HepG2 (cell line): Measurements from ENCODE around the gene CPT1C. TPM values are rescaled to one million over a fixed set of nuclear protein-coding genes. Genes with fewer than 3 reads are reported as not detected.

Experiments
- ATAC-seq: fragments of 200-7000 bp; cut with Tn5 transposase; 3 replicates; pipeline ENCODE4 v1.9.1; 2020; ENCODE audit warnings: mild to moderate bottlenecking, moderate library complexity
- BruUV-seq: library from RNA; stranded (reverse); fragments of 400-500 nt; replicated peaks from 2 replicates; lab custom pipeline; 2021; lab: Mats Ljungman, UMichigan
- CTCF ChIA-PET: fragments of 300-600 bp; formaldehyde crosslinking; extraction: SDS; loops from one replicate; lab custom pipeline; 2021; ENCODE audit warnings: low total read pairs, inconsistent platforms, low intra/inter-chr PET ratio; lab: Yijun Ruan, JAX
- POLR2A ChIA-PET: fragments of 350-600 bp; sonication (Branson Sonifier 250); formaldehyde crosslinking; loops from one replicate; lab custom pipeline; 2020; ENCODE audit warnings: antibody characterized with exemption, inconsistent platforms; lab: Yijun Ruan, JAX
- DNase-seq: peaks from one replicate; pipeline ENCODE4 v3.0.0-alpha.2; 2015; ENCODE audit warnings: low spot score
- FAIRE-seq: peaks from 3 replicates; lab custom pipeline; 2011; peaks lifted over from hg19 to GRCh38; lab: Jason Lieb, UNC
- H2AFZ ChIP-seq: one replicate; pipeline ENCODE4 v1.6.1; 2011; ENCODE audit warnings: low read length, inconsistent platforms
- H3K27ac ChIP-seq: fragments of 300-600 bp; 3 replicates; pipeline ENCODE4 v1.8.0; 2011; ENCODE audit warnings: mixed run types, mild to moderate bottlenecking, mixed read lengths, low read length, inconsistent platforms; ENCODE audit not compliant: insufficient read depth; ENCODE audit errors: extremely low read length
- H3K27me3 ChIP-seq, 2 experiments: fragments of 200-600 bp in 1 of 2; 2 replicates in 1 of 2; 3 replicates in 1 of 2; pipeline versions ENCODE4 v1.6.0 to v1.8.0; 2011; ENCODE audit warnings: low read length in 2 of 2, mild to moderate bottlenecking in 2 of 2, moderate library complexity in 2 of 2, inconsistent platforms in 1 of 2; ENCODE audit not compliant: insufficient read depth in 2 of 2, control insufficient read depth in 1 of 2
- H3K36me3 ChIP-seq, 2 experiments: fragments of 200-600 bp in 1 of 2; replicated peaks in 1 of 2; 2 replicates in 1 of 2; 3 replicates in 1 of 2; pipeline versions ENCODE4 v1.5.1 to v1.8.0; 2011; ENCODE audit warnings: low read length in 2 of 2, inconsistent platforms in 1 of 2; ENCODE audit not compliant: insufficient read depth in 2 of 2, control insufficient read depth in 1 of 2
- H3K4me1 ChIP-seq: 2 replicates; pipeline ENCODE4 v1.5.1; 2012; ENCODE audit warnings: low read length, inconsistent platforms; ENCODE audit not compliant: insufficient read depth
- H3K4me2 ChIP-seq: 2 replicates; pipeline ENCODE4 v1.6.0; 2011; ENCODE audit warnings: low read depth, low read length, inconsistent platforms
- H3K4me3 ChIP-seq, 3 experiments: fragments of 200-600 bp in 1 of 3; sonication (generic), shearing (Covaris generic) in 1 of 3; replicated peaks in 1 of 3; 2 replicates each; pipeline ENCODE4 v1.5.1; 2011 to 2016; ENCODE audit warnings: low read length in 3 of 3, inconsistent platforms in 2 of 3, low read depth in 2 of 3, mild to moderate bottlenecking in 2 of 3, control low read depth in 1 of 3, mixed read lengths in 1 of 3; ENCODE audit not compliant: insufficient read depth in 1 of 3
- H3K79me2 ChIP-seq: one replicate; pipeline ENCODE4 v1.6.1; 2011; ENCODE audit warnings: low read length, inconsistent platforms; ENCODE audit not compliant: insufficient read depth
- H3K9ac ChIP-seq: 2 replicates; pipeline ENCODE4 v1.6.0; 2011; ENCODE audit warnings: mild to moderate bottlenecking, low read depth, low read length, inconsistent platforms; ENCODE audit not compliant: insufficient read depth
- H3K9me3 ChIP-seq: 2 replicates; pipeline ENCODE4 v1.5.1; 2012; ENCODE audit warnings: mild to moderate bottlenecking, low read length
- H4K20me1 ChIP-seq: 2 replicates; pipeline ENCODE4 v1.6.0; 2011; ENCODE audit warnings: inconsistent platforms, mild to moderate bottlenecking, low read length, moderate library complexity; ENCODE audit not compliant: insufficient read depth
- CSRNP2 ChIP-seq: sonication (generic); formaldehyde crosslinking; conservative IDR thresholded peaks from 2 replicates; pipeline ENCODE4 v1.8.0; 2022; ENCODE audit warnings: low read depth, missing genetic modification reagents
- DPF2 ChIP-seq: sonication (generic); formaldehyde crosslinking; IDR thresholded peaks from 2 replicates; pipeline ENCODE4 v1.4.0; 2020; ENCODE audit warnings: mild to moderate bottlenecking, low read depth, missing genetic modification reagents, borderline replicate concordance
- FOXA3 ChIP-seq: IDR thresholded peaks from 2 replicates; pipeline ENCODE4 v1.6.1; 2016; ENCODE audit warnings: missing genetic modification reagents, missing compliant biosample characterization
- GABPB1 ChIP-seq: IDR thresholded peaks from 2 replicates; pipeline ENCODE4 v1.6.1; 2016; ENCODE audit warnings: mild to moderate bottlenecking, missing genetic modification reagents, moderate library complexity, missing compliant biosample characterization
- KDM3A ChIP-seq: IDR thresholded peaks from 2 replicates; pipeline ENCODE4 v1.6.1; 2018; ENCODE audit warnings: low read depth, missing compliant biosample characterization
- MEF2D ChIP-seq: sonication (generic); formaldehyde crosslinking; IDR thresholded peaks from 2 replicates; pipeline ENCODE4 v1.5.1; 2020; ENCODE audit warnings: mild to moderate bottlenecking, missing genetic modification reagents
- MTF1 ChIP-seq: sonication (generic); formaldehyde crosslinking; IDR thresholded peaks from 2 replicates; pipeline ENCODE4 v1.5.0; 2020; ENCODE audit warnings: missing genetic modification reagents
- MXD3 ChIP-seq: IDR thresholded peaks from 2 replicates; pipeline ENCODE4 v1.6.1; 2016; ENCODE audit warnings: mild to moderate bottlenecking, missing biosample characterization, missing genetic modification reagents
- NFYC ChIP-seq: IDR thresholded peaks from 2 replicates; pipeline ENCODE4 v1.6.1; 2016; ENCODE audit warnings: missing genetic modification reagents, missing compliant biosample characterization
- PTBP1 ChIP-seq: fragments of 200-400 bp; formaldehyde crosslinking; IDR thresholded peaks from 2 replicates; pipeline ENCODE4 v1.6.1; 2018; ENCODE audit warnings: low read length, low read depth; ENCODE audit not compliant: poor library complexity, severe bottlenecking
- SALL2 ChIP-seq: sonication (generic); formaldehyde crosslinking; IDR thresholded peaks from 2 replicates; pipeline ENCODE4 v1.8.1; 2023; ENCODE audit warnings: mild to moderate bottlenecking, missing genetic modification reagents, inconsistent platforms
- SETDB1 ChIP-seq: sonication (generic); formaldehyde crosslinking; IDR thresholded peaks from 2 replicates; pipeline ENCODE4 v1.5.1; 2020; ENCODE audit warnings: missing genetic modification reagents, mild to moderate bottlenecking, borderline replicate concordance
- SIX1 ChIP-seq: sonication (generic); formaldehyde crosslinking; IDR thresholded peaks from 2 replicates; pipeline ENCODE4 v1.4.0; 2020; ENCODE audit warnings: missing genetic modification reagents, borderline replicate concordance
- SOX6 ChIP-seq, 2 experiments: fragments of 450-650 bp in 1 of 2; sonication (generic) in 1 of 2; formaldehyde crosslinking in 1 of 2; IDR thresholded peaks; 2 replicates each; pipeline versions ENCODE4 v1.4.0 to v1.6.1; 2017 to 2020; ENCODE audit warnings: antibody characterized with exemption in 1 of 2, mild to moderate bottlenecking in 1 of 2, missing genetic modification reagents in 1 of 2
- SRF ChIP-seq: IDR thresholded peaks from 2 replicates; pipeline ENCODE4 v1.6.1; 2011; ENCODE audit warnings: mild to moderate bottlenecking, low read depth, low read length, moderate library complexity
- TOE1 ChIP-seq: sonication (generic); formaldehyde crosslinking; IDR thresholded peaks from 2 replicates; pipeline ENCODE4 v1.4.0; 2020; ENCODE audit warnings: mild to moderate bottlenecking, missing genetic modification reagents
- ZNF597 ChIP-seq: sonication (generic); formaldehyde crosslinking; IDR thresholded peaks from 2 replicates; pipeline ENCODE4 v1.5.0; 2020; ENCODE audit warnings: missing genetic modification reagents
- ZNF776 ChIP-seq: sonication (generic); formaldehyde crosslinking; IDR thresholded peaks from 2 replicates; pipeline ENCODE4 v1.4.0; 2020; ENCODE audit warnings: mild to moderate bottlenecking, missing genetic modification reagents
- WGBS: methylation state at CpG from one replicate; pipeline ENCODE4 v1.1.6; 2017; ENCODE audit warnings: low lambda C conversion rate; 5-methylcytosine and 5-hydroxymethylcytosine counted together
- in situ Hi-C: cut with HindIII; loops from 2 replicates; pipeline ENCODE4 v1.10.0; 2017; ENCODE audit warnings: low pct_unique_long_range_greater_than_20kb; ENCODE audit not compliant: extremely low pct_ligation_motif_present
- intact Hi-C: fragments of 100-400 bp; cut with micrococcal nuclease; formaldehyde crosslinking; loops from one replicate; pipeline ENCODE4 v1.10.0; 2022; ENCODE audit not compliant: unreplicated experiment
- polyA plus RNA-seq, 8 experiments: library from polyadenylated mRNA; depleted of rRNA in 3 of 8; stranded (reverse) in 7 of 8; unstranded in 1 of 8; fragments of >200 nt; fragmentation: Illumina TruSeq in 4 of 8; extraction: Trizol in 4 of 8; gene quantifications; 2 replicates each; pipeline versions ENCODE4 v1.2.1 to v1.2.3, GENCODE V29; 2011 to 2016; ENCODE audit warnings: low read depth in 4 of 8, missing spikeins in 1 of 8, mixed read lengths in 1 of 8; ENCODE audit not compliant: insufficient read depth in 1 of 8
- total RNA-seq, 5 experiments: library from RNA; depleted of rRNA; stranded (reverse); fragments of >200 nt; fragmentation: Illumina TruSeq; extraction: Trizol; gene quantifications; 2 replicates each; pipeline ENCODE4 v1.2.3, GENCODE V29; 2016; ENCODE audit warnings: low read depth in 1 of 5
- TF ChIP-seq, protein P1 (sequence below): sonication (generic); formaldehyde crosslinking; IDR thresholded peaks from 2 replicates; pipeline ENCODE4 v1.8.0; 2022; ENCODE audit warnings: mild to moderate bottlenecking, missing genetic modification reagents, moderate library complexity
- TF ChIP-seq, protein P2 (sequence below): sonication (generic); formaldehyde crosslinking; IDR thresholded peaks from 2 replicates; pipeline ENCODE4 v1.4.0; 2020; ENCODE audit warnings: mild to moderate bottlenecking, missing genetic modification reagents

The CPT1C gene
- total and polyA plus RNA-seq, 2 of the 13 experiments (the other 11 are each of a cell fraction or from before 2014, with no cell fraction given): 0.18 TPM; not detected in 1

GRCh38 chr19:49744946-49745381 is 54.0 kb downstream of the CPT1C start:
- no peaks in the 10 kb centered on the region for H3K36me3 ChIP-seq
- in situ Hi-C loops (no loop called here), intact Hi-C loops (no loop called here)
- no TSS peak for BruUV-seq
- no peaks in the 10 kb centered on the region; a peak in 1 of 5 replicates for H3K27me3 ChIP-seq
- CTCF ChIA-PET: no interaction called here
- no peaks in the 10 kb centered on the region for H3K9me3 ChIP-seq
- H3K27ac ChIP-seq: no peak overlapping the region
- WGBS: 72% methylated on average over 20 of the region's 23 CpGs
- POLR2A ChIA-PET: no interaction called here
- no peak for ATAC-seq
- no peak for DNase-seq
- no peak overlapping the region for H2AFZ ChIP-seq
- no peaks in the 10 kb centered on the region for H3K79me2 ChIP-seq
- H3K4me3 ChIP-seq: no peak overlapping the region
- no peak overlapping the region for H3K9ac ChIP-seq
- H4K20me1 ChIP-seq: no peaks in the 10 kb centered on the region
- TF ChIP-seq SIX1 (CRISPR knock-in tag) (no peak), SALL2 (CRISPR knock-in tag) (no peak), DPF2 (no peak), ZNF776 (CRISPR knock-in tag) (no peak), MEF2D (CRISPR knock-in tag) (no peak), NFYC (CRISPR knock-in tag) (peak; percentile 33; the same call in 1 of the 2 replicates), PTBP1 (no peak), FOXA3 (no peak), SETDB1 (CRISPR knock-in tag) (no peak), ZNF597 (CRISPR knock-in tag) (no peak), MTF1 (no peak), GABPB1 (CRISPR knock-in tag) (peak; percentile 32; the same call in 1 of the 2 replicates), TOE1 (CRISPR knock-in tag) (no peak), CSRNP2 (CRISPR knock-in tag) (no peak), MXD3 (CRISPR knock-in tag) (no peak), KDM3A (CRISPR knock-in tag) (no peak), SRF (peak; percentile 92), SOX6 (IDR thresholded peaks at IDR 0.05) (no peak), SOX6 (CRISPR knock-in tag; IDR thresholded peaks at IDR 0.05) (no peak)
- TF ChIP-seq, protein P1, sequence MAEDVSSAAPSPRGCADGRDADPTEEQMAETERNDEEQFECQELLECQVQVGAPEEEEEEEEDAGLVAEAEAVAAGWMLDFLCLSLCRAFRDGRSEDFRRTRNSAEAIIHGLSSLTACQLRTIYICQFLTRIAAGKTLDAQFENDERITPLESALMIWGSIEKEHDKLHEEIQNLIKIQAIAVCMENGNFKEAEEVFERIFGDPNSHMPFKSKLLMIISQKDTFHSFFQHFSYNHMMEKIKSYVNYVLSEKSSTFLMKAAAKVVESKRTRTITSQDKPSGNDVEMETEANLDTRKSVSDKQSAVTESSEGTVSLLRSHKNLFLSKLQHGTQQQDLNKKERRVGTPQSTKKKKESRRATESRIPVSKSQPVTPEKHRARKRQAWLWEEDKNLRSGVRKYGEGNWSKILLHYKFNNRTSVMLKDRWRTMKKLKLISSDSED: no peak
- TF ChIP-seq, protein P2, sequence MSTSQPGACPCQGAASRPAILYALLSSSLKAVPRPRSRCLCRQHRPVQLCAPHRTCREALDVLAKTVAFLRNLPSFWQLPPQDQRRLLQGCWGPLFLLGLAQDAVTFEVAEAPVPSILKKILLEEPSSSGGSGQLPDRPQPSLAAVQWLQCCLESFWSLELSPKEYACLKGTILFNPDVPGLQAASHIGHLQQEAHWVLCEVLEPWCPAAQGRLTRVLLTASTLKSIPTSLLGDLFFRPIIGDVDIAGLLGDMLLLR (CRISPR knock-in tag): no peak
- no peak for FAIRE-seq
- peaks cover 12% of the 10 kb centered on the region for H3K4me1 ChIP-seq
- H3K4me2 ChIP-seq: no peak overlapping the region
